IPS-18c (cell line): Measurements from ENCODE around the gene GFAP.

Source experiments
- H3K4me3 ChIP-seq: 2 replicates; pipeline ENCODE4 v1.7.0; 2013; ENCODE audit warnings: low read depth, mild to moderate bottlenecking, low read length, moderate library complexity; ENCODE audit not compliant: insufficient read depth
- H3K9me3 ChIP-seq: one replicate; pipeline ENCODE4 v1.6.1; 2013; ENCODE audit warnings: mild to moderate bottlenecking, low read length, moderate library complexity; ENCODE audit not compliant: control insufficient read depth, insufficient read depth

GFAP gene

GRCh38 chr17:44887971-44888954 lies 27.0 kb downstream of the GFAP start:
- Histone ChIP-seq H3K4me3 (no peak overlapping the region), H3K9me3 (peaks cover 4% of the 10 kb centered on the region)

DNA sequence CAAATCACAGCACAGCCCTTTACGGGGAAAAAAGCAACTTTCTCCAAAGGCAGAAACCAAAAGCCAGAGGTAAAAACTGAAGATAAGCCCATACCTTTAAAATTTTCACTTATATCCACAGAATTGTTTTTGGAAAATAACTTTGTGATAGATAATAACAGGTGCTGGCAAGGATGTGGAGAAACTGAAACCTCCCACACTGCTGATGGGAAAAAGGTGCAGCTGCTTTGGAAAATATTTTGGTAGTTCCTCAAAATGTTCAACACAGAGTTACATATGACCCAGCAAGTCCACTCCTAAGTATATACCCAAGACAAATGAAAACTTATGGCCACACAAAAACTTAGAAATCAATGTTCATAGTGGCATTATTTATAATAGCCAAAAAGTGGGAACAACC lies 28.3 kb downstream of the GFAP start:
- peaks cover 4% of the 10 kb centered on the region for H3K9me3 ChIP-seq
- no peak overlapping the region for H3K4me3 ChIP-seq

DNA sequence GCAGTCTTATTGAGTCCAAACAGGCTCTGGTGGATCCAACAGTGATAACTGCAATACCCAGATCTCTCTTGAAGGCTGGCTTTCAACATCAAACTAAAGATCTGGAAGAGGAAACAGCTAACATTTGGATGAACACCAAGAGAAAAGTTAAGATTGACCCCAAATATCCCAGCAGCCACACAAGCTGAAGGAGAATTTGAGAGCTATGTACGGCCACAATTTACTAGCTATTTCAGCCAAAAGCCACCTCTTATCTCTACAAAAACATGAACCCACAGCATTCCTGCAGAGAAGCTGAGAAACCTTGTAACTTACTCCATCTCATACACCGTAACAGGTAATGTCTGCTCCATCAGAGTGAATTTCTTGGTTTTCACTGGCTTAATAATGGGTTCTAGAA lies 30.4 kb downstream of the GFAP start:
- Histone ChIP-seq H3K4me3 (no peak overlapping the region), H3K9me3 (peaks cover 4% of the 10 kb centered on the region)

- H3K9me3 ChIP-seq = peaks cover 2% of the 10 kb centered on the region
- H3K4me3 ChIP-seq = no peak overlapping the region
These were observed 34.2 kb downstream of the GFAP start for GRCh38 chr17:44881145-44881544.

GRCh38 chr17:44880062-44880461 lies 35.2 kb downstream of the GFAP start:
- Histone ChIP-seq H3K4me3 (no peak overlapping the region), H3K9me3 (no peaks in the 10 kb centered on the region)

DNA sequence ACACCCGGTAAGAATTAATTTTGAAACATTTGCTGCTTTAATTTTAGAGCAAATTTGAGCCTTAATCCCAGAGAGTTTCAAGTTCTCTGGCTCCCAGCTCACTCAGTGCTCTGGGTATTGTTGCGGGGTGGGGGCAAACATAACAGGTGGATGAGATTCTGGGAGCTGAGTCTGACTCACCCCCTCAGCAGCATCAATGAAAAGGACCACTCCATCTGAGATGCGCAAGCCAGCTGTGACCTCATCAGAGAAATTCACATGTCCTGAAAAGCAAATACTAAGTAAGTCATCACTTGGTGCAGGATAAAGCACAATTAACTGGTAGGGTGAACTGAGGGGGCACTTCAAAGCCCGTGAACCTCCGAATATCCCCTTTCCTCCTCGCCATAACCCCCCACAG lies 35.9 kb downstream of the GFAP start:
- no peaks in the 10 kb centered on the region for H3K9me3 ChIP-seq
- H3K4me3 ChIP-seq = no peak overlapping the region

DNA sequence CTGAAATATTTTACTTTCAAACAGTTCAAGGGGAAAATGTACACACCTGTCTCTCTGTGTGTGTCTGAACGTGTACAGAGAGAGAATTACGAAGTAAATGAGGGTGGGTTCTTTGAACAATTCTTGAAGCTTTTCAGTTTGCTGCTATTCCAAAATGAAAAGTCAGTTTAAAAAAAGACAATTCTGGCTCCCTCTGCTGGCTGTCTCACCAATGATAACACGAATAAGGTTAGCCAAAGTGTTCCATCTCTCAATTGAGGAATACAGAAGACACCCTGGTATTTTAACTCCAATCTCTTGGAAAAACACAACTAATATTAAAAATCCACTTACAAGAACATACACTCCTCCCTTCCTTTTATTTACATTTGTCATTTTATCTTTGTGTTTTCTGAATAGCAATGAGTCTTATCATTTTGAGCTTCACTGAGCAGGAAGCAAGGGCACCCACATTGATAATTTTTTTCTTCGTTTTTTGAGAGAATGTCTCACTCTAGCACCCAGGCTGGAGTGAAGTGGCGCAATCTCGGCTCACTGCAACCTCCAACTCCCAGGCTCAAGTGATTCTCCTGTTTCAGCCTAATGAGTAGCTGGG lies 36.6 kb downstream of the GFAP start:
- H3K9me3 ChIP-seq = no peaks in the 10 kb centered on the region

DNA sequence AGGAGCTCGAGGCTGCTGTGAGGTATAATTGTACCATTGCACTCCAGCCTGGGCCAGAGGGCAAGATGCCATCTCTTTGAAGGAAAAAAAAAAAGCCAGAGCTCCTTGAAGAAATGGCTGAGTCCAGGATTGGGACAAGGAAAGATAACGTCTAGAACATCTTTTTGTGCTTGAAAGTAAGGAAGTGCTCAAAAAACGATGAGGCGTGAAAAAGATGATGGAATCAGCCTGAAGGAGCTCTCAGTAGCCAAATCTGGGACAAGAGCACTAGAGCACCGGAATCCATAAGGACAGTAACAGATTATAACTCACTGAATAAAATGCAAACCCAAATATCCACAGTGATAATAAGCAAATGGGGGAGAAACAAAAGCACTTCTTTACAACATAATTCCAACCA lies 38.2 kb downstream of the GFAP start:
- Histone ChIP-seq H3K9me3 (no peaks in the 10 kb centered on the region), H3K4me3 (no peak overlapping the region)

More for the DNA sequence above, 36.6 kb downstream of the GFAP start:
- no peak overlapping the region for H3K4me3 ChIP-seq

DNA sequence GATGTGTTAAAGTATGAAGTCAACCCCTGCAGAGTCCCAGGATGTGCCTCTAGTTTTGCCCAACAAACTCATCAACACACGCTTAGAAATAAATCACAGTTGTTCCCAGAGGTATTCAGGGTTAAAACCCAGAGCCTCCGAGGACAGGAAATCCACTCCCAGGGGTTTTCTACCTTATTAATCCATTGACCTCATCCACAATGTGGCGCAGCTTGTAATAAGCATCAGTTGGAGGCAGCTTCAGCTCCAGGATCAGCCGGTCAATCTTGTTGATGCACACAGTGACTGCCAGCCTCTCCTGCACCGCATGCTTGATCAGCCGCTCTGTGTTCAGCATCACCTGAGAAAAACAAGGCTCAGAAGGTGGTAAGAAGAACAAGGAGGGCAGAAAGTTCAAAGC lies 39.5 kb downstream of the GFAP start:
- Histone ChIP-seq H3K4me3 (no peak overlapping the region), H3K9me3 (no peaks in the 10 kb centered on the region)

DNA sequence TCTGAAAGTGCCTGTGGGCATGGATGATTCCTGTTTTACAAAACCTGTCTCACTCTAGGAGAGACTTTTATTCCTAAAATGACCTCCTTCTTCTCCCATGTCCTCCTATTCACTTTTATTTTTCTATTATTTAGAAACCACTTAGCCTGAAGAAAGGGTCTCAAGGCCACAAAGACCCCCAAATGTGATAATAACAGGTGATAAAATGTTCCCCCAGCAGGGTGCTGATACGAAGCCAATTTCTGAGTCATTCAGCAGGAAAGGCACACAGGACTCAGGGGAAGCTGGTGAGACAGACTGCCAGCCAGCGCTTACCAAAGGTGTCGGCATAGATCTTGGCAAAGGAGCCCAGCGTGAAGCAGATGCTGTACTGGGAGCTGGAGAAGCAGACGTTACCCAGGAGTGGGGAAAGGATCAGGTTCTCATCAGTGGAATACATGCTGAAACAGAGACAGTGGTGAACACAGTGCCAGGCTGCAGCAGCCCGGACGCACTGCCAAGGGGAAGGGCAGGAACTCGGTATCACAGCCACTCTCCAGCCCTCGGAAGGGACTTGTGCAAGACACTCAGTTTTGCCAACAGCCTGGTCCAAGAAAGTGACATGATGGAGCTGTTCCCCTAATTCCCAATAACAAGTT lies 43.0 kb downstream of the GFAP start:
- no peaks in the 10 kb centered on the region for H3K9me3 ChIP-seq
- no peak overlapping the region for H3K4me3 ChIP-seq

GRCh38 chr17:44871556-44871955 lies 43.7 kb downstream of the GFAP start:
- H3K9me3 ChIP-seq = no peaks in the 10 kb centered on the region
- no peak overlapping the region for H3K4me3 ChIP-seq

DNA sequence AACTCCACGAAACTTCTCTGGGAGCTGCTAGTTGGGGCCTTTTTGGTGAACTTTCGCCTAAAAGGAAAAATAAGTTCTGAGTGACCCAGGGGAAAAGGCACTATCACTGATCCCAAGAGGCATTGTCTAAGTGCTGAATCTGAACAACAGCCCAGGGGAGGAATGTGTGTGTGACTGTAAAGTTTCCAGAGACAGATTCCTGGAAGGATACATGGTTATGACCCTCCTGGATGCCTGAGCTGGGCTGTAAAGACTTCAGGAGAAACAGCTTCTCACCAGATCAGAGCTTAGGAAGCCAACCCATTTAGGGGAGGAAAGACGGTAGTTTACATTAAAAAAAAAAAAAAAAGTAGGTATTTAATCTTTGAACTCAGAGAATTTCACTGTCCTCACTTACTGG lies 47.5 kb downstream of the GFAP start:
- Histone ChIP-seq H3K9me3 (no peaks in the 10 kb centered on the region), H3K4me3 (no peak overlapping the region)

DNA sequence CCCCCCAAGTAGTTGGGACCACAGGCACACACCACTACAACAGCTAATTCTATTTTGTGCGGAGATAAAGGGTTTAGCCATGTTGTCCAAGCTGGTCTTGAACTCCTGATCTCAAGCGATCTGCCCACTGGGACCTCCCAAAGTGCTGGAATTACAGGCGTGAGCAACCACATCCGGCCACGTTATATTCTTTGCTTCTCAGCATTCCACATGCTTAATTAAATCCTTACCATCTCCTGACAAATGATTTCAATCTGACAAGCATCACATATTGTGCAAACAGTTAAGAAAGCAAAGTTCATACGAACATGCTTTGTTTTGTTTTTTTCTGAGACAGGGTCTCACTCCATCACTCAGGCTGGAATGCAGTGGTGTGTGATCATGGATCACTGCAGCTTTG lies 49.4 kb downstream of the GFAP start:
- Histone ChIP-seq H3K4me3 (no peak overlapping the region), H3K9me3 (no peaks in the 10 kb centered on the region)

DNA sequence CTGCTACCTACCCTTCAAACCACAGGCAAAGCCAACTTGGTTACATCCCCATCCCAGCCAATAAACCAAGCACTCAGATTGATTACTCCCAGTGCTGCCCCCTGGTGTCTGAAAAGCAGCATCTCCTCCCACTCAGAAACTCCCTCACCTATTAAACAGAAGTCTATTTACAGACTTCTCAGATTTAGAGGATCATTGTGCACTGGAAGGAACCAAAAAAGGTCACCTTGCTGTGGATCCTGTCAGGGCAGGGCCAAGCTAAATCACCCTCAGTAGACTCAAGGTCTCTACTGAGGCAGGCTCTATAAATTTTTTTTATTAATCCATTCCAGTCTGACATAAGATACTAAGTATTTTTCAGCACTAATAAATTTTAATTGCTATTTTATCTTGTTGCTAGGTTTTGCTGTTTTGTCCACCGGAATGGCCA lies 50.1 kb downstream of the GFAP start:
- no peak overlapping the region for H3K4me3 ChIP-seq
- no peaks in the 10 kb centered on the region for H3K9me3 ChIP-seq

GRCh38 chr17:44864831-44865230 lies 50.5 kb downstream of the GFAP start:
- no peaks in the 10 kb centered on the region for H3K9me3 ChIP-seq

GRCh38 chr17:44863061-44863918 lies 52.0 kb downstream of the GFAP start:
- H3K9me3 ChIP-seq = no peaks in the 10 kb centered on the region
- H3K4me3 ChIP-seq = no peak overlapping the region

More at GRCh38 chr17:44864831-44865230, 50.5 kb downstream of the GFAP start:
- no peak overlapping the region for H3K4me3 ChIP-seq

GRCh38 chr17:44862278-44862914 lies 52.9 kb downstream of the GFAP start:
- no peak overlapping the region for H3K4me3 ChIP-seq
- no peaks in the 10 kb centered on the region for H3K9me3 ChIP-seq
